Stimulated activated CD8-positive, alpha-beta memory T cell treated with anti-CD3 and anti-CD28 coated beads, Interleukin-12 subunit alpha, Interleukin-12 subunit beta, amount 100 ng/mL, for 24 hours (primary cell): ENCODE measurements around the gene INO80.

Source experiments
- DNase-seq: peaks from one replicate; pipeline ENCODE4 v3.0.0-alpha.2; 2020; ENCODE audit errors: extremely low read depth

INO80 gene

GRCh38 chr15:40999190-40999589, 116.9 kb downstream of the INO80 start:
- DNase-seq: no peak

GRCh38 chr15:40995656-40996055, 120.4 kb downstream of the INO80 start:
- DNase-seq: no peak

GRCh38 chr15:40992825-40993224, 123.3 kb downstream of the INO80 start:
- no peak for DNase-seq

- DNase-seq: no peak
These were observed 123.8 kb downstream of the INO80 start for GRCh38 chr15:40992241-40992741.

GRCh38 chr15:40991355-40991754, 124.7 kb downstream of the INO80 start:
- no peak for DNase-seq

- no peak for DNase-seq
These were observed 125.3 kb downstream of the INO80 start for GRCh38 chr15:40990789-40991188.

- no peak for DNase-seq
These were observed 126.0 kb downstream of the INO80 start for GRCh38 chr15:40990080-40990479.

- DNase-seq: no peak
These were observed 127.9 kb downstream of the INO80 start for GRCh38 chr15:40988156-40988555.

- no peak for DNase-seq
These were observed 129.3 kb downstream of the INO80 start for GRCh38 chr15:40986820-40987219.

- no peak for DNase-seq
These were observed 130.3 kb downstream of the INO80 start for GRCh38 chr15:40985541-40986330.

GRCh38 chr15:40984964-40985363, 131.1 kb downstream of the INO80 start:
- no peak for DNase-seq

GRCh38 chr15:40984406-40984805, 131.7 kb downstream of the INO80 start:
- DNase-seq: no peak

GRCh38 chr15:40982855-40983254, 133.2 kb downstream of the INO80 start:
- no peak for DNase-seq

GRCh38 chr15:40981186-40981585, 134.9 kb downstream of the INO80 start:
- DNase-seq: no peak

- no peak for DNase-seq
These were observed 137.5 kb downstream of the INO80 start for GRCh38 chr15:40978562-40978961.

GRCh38 chr15:40978141-40978540, 137.9 kb downstream of the INO80 start:
- no peak for DNase-seq

- DNase-seq: no peak
These were observed 139.3 kb downstream of the INO80 start for GRCh38 chr15:40976819-40977218.

GRCh38 chr15:40974879-40975278, 141.2 kb downstream of the INO80 start:
- DNase-seq: no peak

GRCh38 chr15:40969363-40969762, 146.7 kb downstream of the INO80 start:
- DNase-seq: no peak

GRCh38 chr15:40968290-40969085, 147.6 kb downstream of the INO80 start:
- DNase-seq: no peak

GRCh38 chr15:40964634-40965033, 151.4 kb downstream of the INO80 start:
- DNase-seq: no peak

- DNase-seq: no peak
These were observed 152.1 kb downstream of the INO80 start for GRCh38 chr15:40964006-40964405.

GRCh38 chr15:40963201-40963600, 152.9 kb downstream of the INO80 start:
- no peak for DNase-seq
